ENCODE measurements around the gene SAP130.

SAP130 gene

DNA sequence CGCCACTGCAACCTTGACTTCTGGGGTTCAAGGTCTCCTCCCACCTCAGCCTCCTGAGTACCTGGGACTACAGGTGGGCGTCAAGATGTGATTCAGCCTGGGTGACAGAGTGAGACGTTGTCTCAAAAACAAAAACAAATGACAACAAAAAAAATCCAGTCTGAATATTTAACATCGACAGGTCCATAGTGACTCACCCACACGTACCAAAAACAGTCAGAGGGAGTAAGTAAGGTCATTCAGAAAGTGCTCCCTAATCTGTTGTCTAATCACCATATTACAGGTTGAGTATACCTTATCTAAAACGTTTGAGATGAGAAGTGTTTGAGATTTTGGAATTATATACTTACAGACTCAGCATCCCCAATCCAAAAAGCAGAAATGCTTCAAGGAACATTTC is 24.4 kb downstream of the SAP130 start:
- in situ Hi-C loops (cut with HindIII; ENCODE audit: low pct_ligation_motif_present, low sequenced_read_pairs), result no loop called here
- TF ChIP-seq, protein P1, sequence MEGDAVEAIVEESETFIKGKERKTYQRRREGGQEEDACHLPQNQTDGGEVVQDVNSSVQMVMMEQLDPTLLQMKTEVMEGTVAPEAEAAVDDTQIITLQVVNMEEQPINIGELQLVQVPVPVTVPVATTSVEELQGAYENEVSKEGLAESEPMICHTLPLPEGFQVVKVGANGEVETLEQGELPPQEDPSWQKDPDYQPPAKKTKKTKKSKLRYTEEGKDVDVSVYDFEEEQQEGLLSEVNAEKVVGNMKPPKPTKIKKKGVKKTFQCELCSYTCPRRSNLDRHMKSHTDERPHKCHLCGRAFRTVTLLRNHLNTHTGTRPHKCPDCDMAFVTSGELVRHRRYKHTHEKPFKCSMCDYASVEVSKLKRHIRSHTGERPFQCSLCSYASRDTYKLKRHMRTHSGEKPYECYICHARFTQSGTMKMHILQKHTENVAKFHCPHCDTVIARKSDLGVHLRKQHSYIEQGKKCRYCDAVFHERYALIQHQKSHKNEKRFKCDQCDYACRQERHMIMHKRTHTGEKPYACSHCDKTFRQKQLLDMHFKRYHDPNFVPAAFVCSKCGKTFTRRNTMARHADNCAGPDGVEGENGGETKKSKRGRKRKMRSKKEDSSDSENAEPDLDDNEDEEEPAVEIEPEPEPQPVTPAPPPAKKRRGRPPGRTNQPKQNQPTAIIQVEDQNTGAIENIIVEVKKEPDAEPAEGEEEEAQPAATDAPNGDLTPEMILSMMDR (IDR thresholded peaks at IDR 0.05; ENCODE audit: low read depth, low read length, missing control alignments), result no peak
- H3K27me3 ChIP-seq (replicated peaks), result no peaks in the 10 kb centered on the region
- peaks cover 40% of the 10 kb centered on the region for H3K36me3 ChIP-seq (replicated peaks)
- no peak for DNase-seq
- H3K27ac ChIP-seq, result no peak overlapping the region
- no peak overlapping the region for H3K4me3 ChIP-seq (ENCODE audit: low read depth, low read length)

DNA sequence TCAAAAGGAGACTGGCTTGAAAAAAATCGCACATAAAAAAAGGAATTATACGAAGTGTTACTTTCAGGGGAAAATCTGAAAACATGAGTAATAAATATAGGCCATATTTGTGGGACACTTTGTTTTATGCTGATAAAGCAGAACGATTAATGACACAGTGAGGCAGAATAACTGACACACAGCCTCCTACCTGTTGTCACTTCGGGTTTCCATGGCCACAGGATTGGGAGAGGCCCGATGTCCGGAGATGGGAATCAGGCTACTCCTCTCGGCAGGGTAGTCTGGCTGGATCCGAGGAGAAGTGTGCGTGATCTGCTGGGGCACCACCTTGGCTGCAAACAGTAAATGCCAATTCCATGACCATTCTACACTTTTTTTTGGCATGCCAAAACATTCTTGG is 31.7 kb downstream of the SAP130 start:
- Histone ChIP-seq H3K36me3 (replicated peaks) (peaks cover 38% of the 10 kb centered on the region), H3K27ac (no peak overlapping the region), H3K27me3 (replicated peaks) (no peaks in the 10 kb centered on the region), H3K4me3 (ENCODE audit: low read depth, low read length) (no peak overlapping the region)
- DNase-seq, result no peak
- TF ChIP-seq, protein P1 (IDR thresholded peaks at IDR 0.05; ENCODE audit: low read depth, low read length, missing control alignments), result no peak
- in situ Hi-C loops (cut with HindIII; ENCODE audit: low pct_ligation_motif_present, low sequenced_read_pairs), result no loop called here

DNA sequence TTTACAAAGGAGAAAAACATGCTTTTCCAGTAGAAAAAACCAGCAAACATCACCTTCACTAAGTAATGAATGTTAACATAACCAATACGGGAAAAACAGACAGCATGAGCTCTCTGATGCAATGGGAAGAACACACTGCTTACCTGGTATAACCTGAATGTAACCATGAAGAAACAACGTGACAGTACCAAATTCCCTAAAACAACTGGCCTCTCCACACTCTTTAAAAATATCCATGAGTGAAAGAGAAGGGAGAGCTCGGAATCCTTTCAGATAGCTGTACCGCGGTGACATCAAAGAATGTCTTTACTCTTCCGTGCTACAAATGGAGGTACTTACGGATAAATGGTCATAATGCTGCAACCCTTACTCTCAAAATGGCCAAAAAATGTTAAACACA is 32.1 kb downstream of the SAP130 start:
- no peaks in the 10 kb centered on the region for H3K27me3 ChIP-seq (replicated peaks)
- in situ Hi-C loops (cut with HindIII; ENCODE audit: low pct_ligation_motif_present, low sequenced_read_pairs), result no loop called here
- H3K4me3 ChIP-seq (ENCODE audit: low read depth, low read length), result no peak overlapping the region
- H3K27ac ChIP-seq, result no peak overlapping the region
- no peak for DNase-seq
- peaks cover 34% of the 10 kb centered on the region for H3K36me3 ChIP-seq (replicated peaks)
- TF ChIP-seq, protein P1 (IDR thresholded peaks at IDR 0.05; ENCODE audit: low read depth, low read length, missing control alignments), result no peak

DNA sequence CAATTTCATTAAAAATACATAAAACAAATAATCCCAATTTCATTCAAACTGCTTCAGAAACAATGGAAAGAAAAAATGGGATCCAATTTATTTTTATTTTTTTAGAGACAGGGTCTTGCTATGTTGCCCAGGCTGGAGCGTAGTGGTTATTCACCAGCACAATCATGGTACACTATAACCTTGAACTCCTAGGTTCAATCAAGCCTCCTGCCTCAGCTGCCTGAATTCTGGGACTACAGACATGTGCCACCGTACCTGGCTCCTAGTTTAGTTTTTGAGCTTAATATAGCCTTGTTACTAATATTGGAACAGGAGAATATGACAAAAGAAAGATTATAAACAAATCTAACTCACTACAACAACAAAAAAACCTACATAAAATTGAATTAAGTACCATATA is 34.2 kb downstream of the SAP130 start:
- H3K4me3 ChIP-seq (ENCODE audit: low read depth, low read length), result no peak overlapping the region
- H3K27ac ChIP-seq, result no peak overlapping the region
- no peak for DNase-seq
- TF ChIP-seq, protein P1 (IDR thresholded peaks at IDR 0.05; ENCODE audit: low read depth, low read length, missing control alignments), result no peak
- no peaks in the 10 kb centered on the region for H3K27me3 ChIP-seq (replicated peaks)
- peaks cover 24% of the 10 kb centered on the region for H3K36me3 ChIP-seq (replicated peaks)
- in situ Hi-C loops (cut with HindIII; ENCODE audit: low pct_ligation_motif_present, low sequenced_read_pairs), result no loop called here

DNA sequence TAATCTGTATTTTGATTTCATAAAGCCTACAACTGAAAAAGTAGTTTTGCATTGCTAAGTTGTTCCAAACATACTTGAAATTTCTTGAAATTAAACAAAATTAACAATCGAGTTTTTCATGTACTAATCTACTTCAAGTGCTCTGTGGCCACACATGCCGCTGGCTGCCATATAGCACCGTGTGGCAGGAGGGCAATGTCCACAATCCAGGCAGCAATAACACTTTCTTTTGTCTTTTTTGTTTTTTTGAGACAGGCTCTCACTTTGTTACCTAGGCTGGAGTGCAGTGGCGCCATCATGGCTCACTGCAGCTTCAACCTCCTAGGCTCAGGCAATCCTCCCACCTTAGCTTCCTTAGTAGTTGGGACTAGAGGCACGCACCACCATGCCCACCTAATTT is 36.1 kb downstream of the SAP130 start:
- in situ Hi-C loops (cut with HindIII; ENCODE audit: low pct_ligation_motif_present, low sequenced_read_pairs), result no loop called here
- H3K27ac ChIP-seq, result no peak overlapping the region

More for the DNA sequence above, 36.1 kb downstream of the SAP130 start:
- Histone ChIP-seq H3K4me3 (ENCODE audit: low read depth, low read length) (no peak overlapping the region), H3K36me3 (replicated peaks) (peaks cover 25% of the 10 kb centered on the region), H3K27me3 (replicated peaks) (no peaks in the 10 kb centered on the region)
- TF ChIP-seq, protein P1 (IDR thresholded peaks at IDR 0.05; ENCODE audit: low read depth, low read length, missing control alignments), result no peak
- no peak for DNase-seq
